GM19463 (cell line): ENCODE data around the gene PLVAP.

ENCODE experiments used
- ATAC-seq: cut with Tn5 transposase; IDR thresholded peaks from one replicate; pipeline ENCODE4 v1.9.1; 2021; ENCODE audit warnings: mild to moderate bottlenecking, moderate library complexity; ENCODE audit not compliant: unreplicated experiment

PLVAP gene

DNA sequence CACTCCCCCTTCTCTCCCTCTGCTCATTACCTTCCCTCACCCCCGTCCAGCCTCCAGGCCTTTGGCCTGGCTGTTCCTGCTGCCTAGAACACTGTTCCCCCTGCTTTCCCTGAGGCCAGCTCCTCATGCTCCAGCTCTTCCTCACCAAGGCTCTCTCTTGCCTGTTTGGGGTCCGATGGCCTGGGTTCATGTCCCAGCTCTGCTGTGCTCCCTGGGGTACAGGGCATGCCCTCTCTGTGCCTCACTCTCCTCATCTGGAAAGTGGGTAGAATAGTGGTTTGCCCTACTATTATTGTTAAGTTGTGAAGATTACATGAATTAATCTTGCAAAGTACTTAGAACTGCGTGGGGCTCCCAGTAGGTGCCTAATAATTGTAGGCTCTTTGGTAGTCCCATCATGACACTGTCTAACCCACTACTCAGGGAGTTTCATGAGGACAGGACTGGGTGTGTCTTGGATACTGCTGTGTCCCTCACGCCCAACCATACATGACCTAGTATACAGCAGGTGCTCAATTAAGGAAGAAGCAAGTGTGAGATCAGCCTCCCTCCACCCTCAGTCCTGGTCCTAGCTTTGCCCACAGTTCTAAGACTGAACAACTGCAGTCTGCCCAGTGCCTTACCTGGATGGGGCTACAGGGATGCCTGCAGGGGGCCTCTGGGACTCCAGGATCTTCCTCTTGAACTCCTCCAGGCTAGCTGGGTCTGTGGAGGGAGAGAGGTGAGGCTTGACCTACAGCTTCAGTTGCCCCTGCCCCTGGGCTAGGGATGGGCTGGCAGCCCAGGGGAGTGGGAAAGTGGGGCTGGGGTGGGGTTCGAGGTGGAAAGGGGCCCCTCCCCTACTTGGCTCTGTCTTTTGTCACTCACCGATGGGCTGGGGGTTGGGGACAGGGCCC lies 17.0 kb downstream of the PLVAP start:
- no peak for ATAC-seq

GRCh38 chr19:17358395-17358794 lies 18.7 kb downstream of the PLVAP start:
- no peak for ATAC-seq

GRCh38 chr19:17357724-17358123 lies 19.4 kb downstream of the PLVAP start:
- no peak for ATAC-seq

DNA sequence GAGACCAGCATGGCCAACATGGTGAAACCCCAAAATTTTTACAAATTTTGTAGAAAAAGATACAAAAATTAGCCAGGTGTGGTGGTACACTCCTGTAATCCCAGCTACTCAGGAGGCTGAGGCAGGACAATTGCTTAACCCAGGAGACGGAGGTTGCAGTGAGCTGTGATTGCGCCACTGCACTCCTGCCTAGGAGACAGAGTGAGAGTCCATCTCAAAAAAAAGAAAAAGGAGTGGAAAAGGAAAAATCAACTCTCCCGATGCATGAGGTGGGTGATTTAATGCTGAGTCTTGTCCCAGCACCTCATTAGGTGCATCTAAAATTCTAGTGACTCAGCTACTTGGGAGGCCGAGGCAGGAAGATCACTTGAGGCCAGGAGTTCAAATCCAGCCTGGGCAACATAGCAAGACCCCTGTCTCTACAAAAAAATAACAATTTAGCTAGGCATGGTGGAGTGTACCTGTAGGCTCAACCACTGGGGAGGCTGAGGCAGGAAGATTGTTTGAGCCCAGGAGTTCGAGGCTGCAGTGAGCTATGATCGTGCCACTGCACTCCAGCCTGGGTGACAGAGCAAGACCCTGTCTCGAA lies 20.0 kb downstream of the PLVAP start:
- ATAC-seq = no peak

DNA sequence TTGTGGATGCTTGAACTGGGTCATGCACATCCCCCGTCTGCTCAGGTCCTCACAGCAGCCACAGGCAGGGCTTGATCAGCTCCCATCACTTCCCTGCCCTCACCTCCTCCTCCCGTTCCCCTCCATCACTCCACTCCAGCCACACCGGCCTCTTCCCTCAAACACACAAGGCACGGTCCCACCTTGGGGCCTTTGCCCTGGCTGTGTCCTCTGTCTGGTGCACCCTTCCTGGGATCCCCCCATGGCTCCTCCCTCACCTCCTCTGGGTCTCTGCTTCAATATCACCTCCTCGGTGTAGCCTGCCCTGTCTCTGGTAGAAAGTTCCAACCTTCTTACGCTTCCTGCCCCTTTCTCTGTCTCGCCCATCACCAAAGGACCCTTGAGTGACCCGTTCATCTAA lies 23.8 kb downstream of the PLVAP start:
- no peak for ATAC-seq

DNA sequence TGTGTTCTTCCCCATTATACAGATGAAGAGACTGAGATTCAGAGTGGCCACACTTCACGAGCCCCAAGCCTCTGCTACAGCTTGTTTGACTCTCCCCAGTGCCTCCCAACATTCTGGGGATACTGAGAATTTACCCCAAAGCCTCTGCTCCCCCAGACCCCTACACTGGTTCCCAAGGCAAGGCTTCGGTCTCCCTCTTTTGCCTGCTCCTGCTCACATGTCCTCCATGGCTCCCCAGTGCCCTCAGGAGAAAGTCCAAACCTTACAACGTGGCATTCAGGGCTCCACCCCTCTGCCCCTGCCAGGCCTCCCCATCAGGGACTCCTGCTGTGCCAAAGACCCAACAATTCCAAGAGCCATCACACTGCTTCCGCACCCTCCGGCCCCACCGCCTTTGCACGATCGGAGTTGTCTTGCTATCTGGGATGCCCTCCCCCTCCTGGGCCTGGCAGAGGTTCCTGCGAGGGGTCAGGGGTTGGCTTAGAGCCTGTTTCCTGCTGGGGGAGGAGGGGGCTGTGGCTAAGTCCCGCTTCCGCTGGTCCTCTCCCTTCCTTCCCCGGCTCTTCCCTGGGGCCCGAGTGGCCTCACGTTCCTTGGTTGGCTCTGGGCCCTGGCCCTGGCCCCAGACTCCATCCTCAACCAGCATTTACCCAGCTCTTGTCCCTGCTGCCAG lies 24.4 kb downstream of the PLVAP start:
- no peak for ATAC-seq

DNA sequence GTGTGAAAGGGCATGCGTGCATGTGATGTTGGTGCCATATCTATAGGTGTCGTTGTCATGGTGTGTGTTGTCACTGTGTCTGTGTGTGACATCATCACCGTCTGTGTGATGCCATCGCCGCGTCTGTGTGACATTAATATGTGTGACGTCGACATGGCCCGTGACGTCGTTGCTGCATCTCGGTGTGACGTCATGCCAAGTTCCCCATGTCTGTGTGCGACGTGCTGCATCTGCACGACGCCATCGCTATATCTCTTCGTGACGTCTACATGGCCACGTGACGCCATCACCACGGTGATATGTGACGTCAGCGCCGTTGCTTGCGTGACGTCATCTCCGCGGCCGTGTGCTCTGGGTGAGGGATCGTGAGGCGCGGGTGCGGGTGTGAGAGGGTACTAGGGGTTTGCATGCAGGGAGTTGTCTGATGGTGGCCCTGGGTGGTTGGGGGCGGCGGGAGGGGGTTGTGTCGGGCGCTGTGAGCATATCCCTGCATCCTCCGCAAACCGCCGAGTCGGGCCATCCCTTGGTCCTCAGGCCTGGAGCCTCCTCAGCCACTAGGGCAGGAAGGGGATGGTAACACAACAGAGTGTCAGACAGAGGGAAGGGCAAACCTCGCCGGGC lies 25.2 kb downstream of the PLVAP start:
- ATAC-seq = no peak

DNA sequence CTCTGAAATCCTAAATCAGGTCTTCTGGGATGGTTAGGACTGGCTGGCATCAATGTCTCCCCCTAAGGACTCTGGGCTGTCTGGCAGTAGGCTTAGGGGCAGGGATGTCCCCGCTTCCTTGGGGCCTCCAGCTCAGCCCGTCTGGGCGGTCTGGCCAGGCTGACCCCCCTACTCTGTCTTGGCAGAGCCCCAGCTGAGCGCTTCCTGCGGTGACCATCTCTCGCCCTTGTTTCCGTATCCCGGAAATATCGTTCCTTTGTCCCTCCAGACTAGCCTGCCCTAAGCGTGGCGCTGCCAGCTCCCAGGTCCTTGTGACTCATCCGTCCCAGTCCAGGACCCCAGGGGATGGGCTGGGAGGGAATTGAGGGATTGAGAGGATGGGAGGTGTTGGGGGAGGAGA lies 28.4 kb downstream of the PLVAP start:
- no peak for ATAC-seq

DNA sequence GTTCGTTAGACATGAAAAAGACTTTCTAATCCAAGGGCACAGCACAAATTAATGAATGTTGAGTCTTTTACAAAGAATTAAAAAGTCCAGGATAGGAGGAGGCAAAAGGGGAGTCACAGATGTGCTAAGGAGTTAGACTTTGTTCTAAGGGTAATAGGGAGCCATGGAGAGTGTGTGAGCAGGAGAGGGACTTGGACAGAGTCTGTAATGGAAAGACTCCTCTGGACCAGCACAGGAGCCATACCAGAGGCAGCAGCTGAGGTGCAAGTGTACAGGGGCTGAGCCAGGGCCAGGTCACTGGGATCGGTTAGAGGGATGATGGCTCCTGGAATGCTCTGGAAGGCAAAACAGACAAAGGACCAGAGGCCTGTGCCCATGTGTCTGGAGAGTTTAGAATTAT lies 29.3 kb downstream of the PLVAP start:
- no peak for ATAC-seq

GRCh38 chr19:17347361-17347760 lies 29.8 kb downstream of the PLVAP start:
- ATAC-seq = no peak

DNA sequence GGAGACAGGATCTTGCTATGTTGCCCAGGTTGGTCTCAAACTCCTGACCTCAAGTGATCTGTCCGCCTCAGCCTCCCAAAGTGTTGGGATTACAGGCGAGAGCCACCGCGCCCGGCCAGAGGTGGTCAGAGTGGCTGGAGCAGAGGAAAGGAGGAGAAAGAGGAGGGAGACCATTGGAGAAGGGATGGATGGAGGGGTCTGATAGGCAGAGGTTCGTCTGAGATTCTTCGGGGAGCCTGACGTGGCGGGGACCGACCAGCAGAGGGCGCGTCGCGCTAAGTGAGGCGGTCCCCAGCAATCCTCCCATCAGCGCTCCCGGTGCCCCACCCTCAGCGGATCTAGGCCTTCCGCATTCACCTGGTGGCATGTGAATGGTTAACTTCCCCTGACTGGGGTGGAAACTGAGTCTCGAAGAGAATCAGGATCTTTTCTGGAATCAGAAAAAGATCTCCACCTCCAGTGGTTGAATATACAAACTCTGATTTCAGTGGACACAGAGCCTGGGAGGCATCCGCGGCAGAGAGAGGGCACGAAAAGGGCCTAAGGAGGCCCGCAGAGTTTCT lies 31.0 kb downstream of the PLVAP start:
- no peak for ATAC-seq

- no peak for ATAC-seq
Observed at GRCh38 chr19:17341845-17342244, 35.3 kb downstream of the PLVAP start.

DNA sequence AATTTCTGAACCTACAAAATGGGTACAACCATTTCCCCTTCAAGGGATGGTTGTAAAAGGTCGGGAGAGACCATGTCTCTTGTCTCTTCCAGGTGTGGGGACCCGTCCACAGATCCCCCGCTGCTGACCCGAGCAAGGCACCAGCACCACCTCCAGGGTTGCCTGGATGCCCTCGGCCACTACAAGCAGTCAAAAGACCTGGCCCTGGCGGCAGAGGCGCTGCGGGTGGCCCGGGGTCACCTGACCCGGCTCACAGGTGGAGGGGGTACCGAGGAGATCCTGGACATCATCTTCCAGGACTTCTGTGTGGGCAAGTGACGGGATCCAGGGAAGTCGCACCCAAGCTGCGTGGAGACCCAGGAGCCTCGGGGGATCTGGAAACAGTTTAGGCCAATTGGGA lies 35.8 kb downstream of the PLVAP start:
- ATAC-seq = no peak

GRCh38 chr19:17340871-17341357 lies 36.2 kb downstream of the PLVAP start:
- ATAC-seq = no peak

DNA sequence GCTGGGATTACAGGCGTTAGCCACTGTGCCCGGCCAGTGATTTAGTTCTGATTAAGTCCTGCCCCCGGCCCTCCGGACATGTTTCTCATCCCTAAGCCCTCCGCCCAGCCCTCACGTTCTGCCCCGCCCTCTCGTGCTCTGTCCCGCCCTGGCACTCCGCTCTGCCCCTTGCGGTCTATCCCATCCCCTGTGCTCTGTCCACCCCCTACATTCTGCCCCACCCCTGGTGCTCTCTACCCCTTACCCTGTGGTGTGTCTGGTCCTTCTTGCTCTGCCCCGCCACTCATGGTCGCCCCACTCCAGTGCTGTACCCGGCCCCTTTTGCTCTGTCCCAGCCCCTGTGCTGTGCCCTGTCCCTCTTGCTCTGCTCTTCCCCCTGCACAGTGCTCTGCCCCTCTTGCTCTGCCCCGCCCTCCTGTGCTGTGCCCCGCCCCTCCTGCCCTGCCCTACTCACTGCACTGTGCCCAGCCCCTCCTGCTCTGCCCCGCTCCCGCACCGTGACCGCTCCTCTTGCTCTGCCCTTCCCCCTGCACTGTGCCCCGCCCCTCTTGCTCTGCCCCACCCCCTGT lies 36.8 kb downstream of the PLVAP start:
- no peak for ATAC-seq

- no peak for ATAC-seq
Observed at GRCh38 chr19:17339088-17339741, 37.9 kb downstream of the PLVAP start.

- ATAC-seq = no peak
Observed at GRCh38 chr19:17338433-17339078, 38.6 kb downstream of the PLVAP start.

- no peak for ATAC-seq
Observed at GRCh38 chr19:17337675-17338432, 39.3 kb downstream of the PLVAP start.
